Fibroblast of mammary gland (primary cell): ENCODE data around the gene MRPL42.
"Not testable (repeated sequence)": the region's sequence is repeated elsewhere in the genome, so short reads cannot be mapped to it uniquely, and the experiment has no call there.

Source experiments
- DNase-seq: peaks from one replicate; pipeline ENCODE4 v3.0.0-alpha.2; 2010; ENCODE audit warnings: low read depth
- H3K4me3 ChIP-seq: 2 replicates; pipeline ENCODE4 v1.5.1; 2011; ENCODE audit warnings: low read depth, mild to moderate bottlenecking, low read length, moderate library complexity; ENCODE audit not compliant: control insufficient read depth
- TF ChIP-seq, protein P1 (sequence below): conservative IDR thresholded peaks from 2 replicates; pipeline ENCODE4 v1.5.1; 2011; ENCODE audit warnings: low read depth, low read length, inconsistent platforms; ENCODE audit not compliant: control insufficient read depth, insufficient read depth

Gene MRPL42

DNA sequence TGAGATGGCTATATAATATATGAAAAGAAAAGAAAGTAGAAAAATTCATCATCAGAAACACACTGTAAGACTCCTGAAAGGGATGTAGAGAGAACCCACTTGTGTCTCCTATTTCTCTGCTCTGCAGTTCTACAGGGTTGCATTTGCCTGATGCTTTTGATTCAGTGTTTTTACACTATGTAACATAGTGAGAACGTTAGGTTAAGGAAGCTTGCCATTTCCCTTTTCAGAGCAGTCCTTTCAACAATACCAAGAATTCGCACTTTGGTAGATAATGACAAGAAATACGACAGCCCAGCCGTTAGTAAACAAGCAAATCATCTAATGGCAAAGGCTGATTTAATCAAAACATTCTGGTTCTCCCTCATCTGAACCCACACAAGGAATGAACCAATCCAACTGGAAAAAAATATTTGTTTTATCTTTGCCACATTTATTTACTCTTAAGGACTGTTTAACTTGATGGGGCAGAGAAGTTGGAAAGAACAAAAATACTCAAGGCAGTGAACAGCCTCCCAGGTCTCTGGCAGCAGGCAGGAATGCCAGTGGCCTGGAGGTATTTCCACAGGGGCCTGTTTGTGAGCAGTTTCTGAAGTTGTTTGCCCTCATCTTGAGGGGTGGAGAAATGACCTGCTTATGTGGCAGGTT, 74.4 kb downstream of the MRPL42 start:
- H3K4me3 ChIP-seq = no peak overlapping the region

GRCh38 chr12:93547778-93548177, 80.5 kb downstream of the MRPL42 start:
- TF ChIP-seq, protein P1, sequence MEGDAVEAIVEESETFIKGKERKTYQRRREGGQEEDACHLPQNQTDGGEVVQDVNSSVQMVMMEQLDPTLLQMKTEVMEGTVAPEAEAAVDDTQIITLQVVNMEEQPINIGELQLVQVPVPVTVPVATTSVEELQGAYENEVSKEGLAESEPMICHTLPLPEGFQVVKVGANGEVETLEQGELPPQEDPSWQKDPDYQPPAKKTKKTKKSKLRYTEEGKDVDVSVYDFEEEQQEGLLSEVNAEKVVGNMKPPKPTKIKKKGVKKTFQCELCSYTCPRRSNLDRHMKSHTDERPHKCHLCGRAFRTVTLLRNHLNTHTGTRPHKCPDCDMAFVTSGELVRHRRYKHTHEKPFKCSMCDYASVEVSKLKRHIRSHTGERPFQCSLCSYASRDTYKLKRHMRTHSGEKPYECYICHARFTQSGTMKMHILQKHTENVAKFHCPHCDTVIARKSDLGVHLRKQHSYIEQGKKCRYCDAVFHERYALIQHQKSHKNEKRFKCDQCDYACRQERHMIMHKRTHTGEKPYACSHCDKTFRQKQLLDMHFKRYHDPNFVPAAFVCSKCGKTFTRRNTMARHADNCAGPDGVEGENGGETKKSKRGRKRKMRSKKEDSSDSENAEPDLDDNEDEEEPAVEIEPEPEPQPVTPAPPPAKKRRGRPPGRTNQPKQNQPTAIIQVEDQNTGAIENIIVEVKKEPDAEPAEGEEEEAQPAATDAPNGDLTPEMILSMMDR = no peak
- H3K4me3 ChIP-seq = no peak overlapping the region
- DNase-seq = no peak

More for the DNA sequence above, 74.4 kb downstream of the MRPL42 start:
- DNase-seq = no peak
- TF ChIP-seq, protein P1 = no peak

- H3K4me3 ChIP-seq = no peak overlapping the region
- TF ChIP-seq, protein P1 = no peak
- no peak for DNase-seq
These were observed 81.9 kb downstream of the MRPL42 start for GRCh38 chr12:93549174-93549573.

GRCh38 chr12:93550748-93551611, 83.7 kb downstream of the MRPL42 start:
- no peak for DNase-seq
- H3K4me3 ChIP-seq = no peak overlapping the region
- TF ChIP-seq, protein P1 = no peak

DNA sequence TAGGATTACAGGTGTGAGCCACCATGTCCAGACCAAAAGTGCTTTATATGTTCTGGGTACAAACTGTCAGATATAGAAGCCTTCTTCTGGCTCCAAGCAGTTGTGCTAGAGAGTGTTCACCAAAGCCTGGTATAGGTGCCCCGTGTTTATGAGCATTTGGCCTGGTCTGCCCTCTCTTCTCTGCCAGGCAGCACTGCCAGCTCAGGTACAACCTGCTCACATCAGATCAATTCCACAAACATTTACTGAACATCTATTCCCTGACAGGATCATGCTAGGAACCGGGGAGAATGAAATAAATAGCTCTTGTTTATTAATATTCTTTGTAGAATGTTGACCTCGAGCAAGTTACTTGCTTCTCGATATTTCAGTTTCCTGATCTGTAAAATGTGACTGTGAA, 85.1 kb downstream of the MRPL42 start:
- TF ChIP-seq, protein P1 = no peak
- DNase-seq = no peak
- H3K4me3 ChIP-seq = no peak overlapping the region

- not testable (repeated sequence) for DNase-seq, H3K4me3 ChIP-seq
These were observed 90.6 kb downstream of the MRPL42 start for GRCh38 chr12:93557879-93558278.

DNA sequence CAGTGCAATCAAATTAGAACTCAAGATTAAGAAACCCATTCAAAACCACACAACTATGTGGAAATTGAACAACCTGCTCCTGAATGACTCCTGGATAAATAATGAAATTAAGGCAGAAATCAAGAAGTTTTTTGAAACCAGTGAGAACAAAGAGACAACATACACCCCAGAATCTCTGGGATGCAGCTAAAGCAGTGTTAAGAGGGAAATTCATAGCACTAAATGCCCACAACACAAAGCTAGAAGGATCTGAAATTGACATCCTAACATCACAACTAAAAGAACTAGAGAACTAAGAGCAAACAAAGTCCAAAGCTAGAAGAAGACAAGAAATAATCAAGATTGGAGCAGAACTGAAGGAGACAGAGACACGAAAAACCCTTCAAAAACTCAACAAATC, 91.4 kb downstream of the MRPL42 start:
- not testable (repeated sequence) for H3K4me3 ChIP-seq, DNase-seq
